Naive thymus-derived CD4-positive, alpha-beta T cell (primary cell): ENCODE data around the gene MALRD1. TPM values are rescaled to one million over a fixed set of nuclear protein-coding genes. Genes with fewer than 3 reads are reported as not detected.

Experiments
- ATAC-seq: fragments of 150-1000 bp; cut with Tn5 transposase; 2 replicates; pipeline ENCODE4 v1.10.0; 2021; ENCODE audit warnings: mild to moderate bottlenecking, moderate library complexity
- CTCF ChIA-PET: fragments of 350-600 bp; sonication (Branson Sonifier 250); formaldehyde crosslinking; loops from one replicate; lab custom pipeline; 2021; ENCODE audit warnings: antibody characterized with exemption; lab: Charles Lee
- POLR2A ChIA-PET: fragments of 350-600 bp; sonication (Branson Sonifier 250); formaldehyde crosslinking; loops from one replicate; lab custom pipeline; 2021; ENCODE audit warnings: antibody characterized with exemption, inconsistent platforms; lab: Charles Lee
- DNase-seq, 9 donors: peaks; one replicate each; pipeline versions ENCODE4 v3.0.0 to v3.0.0-alpha.2; 2020 to 2022; ENCODE audit warnings: mixed read lengths in 1 of 9
- H3K27ac ChIP-seq: one replicate; pipeline ENCODE4 v1.7.0; 2013; ENCODE audit warnings: mild to moderate bottlenecking, low read depth, low read length, moderate library complexity
- H3K27me3 ChIP-seq, 2 donors: one replicate each; pipeline ENCODE4 v1.7.0; 2013; ENCODE audit warnings: low read length in 2 of 2, mild to moderate bottlenecking in 2 of 2, moderate library complexity in 2 of 2; ENCODE audit not compliant: control insufficient read depth in 2 of 2, insufficient read depth in 2 of 2
- H3K36me3 ChIP-seq, 3 experiments: 1 replicate in 2 of 3; 2 replicates in 1 of 3; pipeline ENCODE4 v1.7.0; 2013; ENCODE audit warnings: low read length in 3 of 3, mild to moderate bottlenecking in 3 of 3, moderate library complexity in 1 of 3; ENCODE audit not compliant: insufficient read depth in 3 of 3, control insufficient read depth in 2 of 3
- H3K4me1 ChIP-seq, 2 donors: one replicate each; pipeline ENCODE4 v1.7.0; 2013; ENCODE audit warnings: low read length in 2 of 2, mild to moderate bottlenecking in 2 of 2, moderate library complexity in 1 of 2; ENCODE audit not compliant: control insufficient read depth in 2 of 2, insufficient read depth in 2 of 2
- H3K4me3 ChIP-seq: 2 replicates; pipeline ENCODE4 v1.7.0; 2013; ENCODE audit warnings: mild to moderate bottlenecking, low read length
- H3K9me3 ChIP-seq, 3 experiments: 1 replicate in 2 of 3; 2 replicates in 1 of 3; pipeline ENCODE4 v1.7.0; 2013; ENCODE audit warnings: low read length in 3 of 3; ENCODE audit not compliant: control insufficient read depth in 2 of 3
- H3K27ac Mint-ChIP-seq, 9 donors: one replicate each; pipeline ENCODE4 v1.8.0; 2020 to 2022; ENCODE audit warnings: mixed read lengths in 9 of 9, mild to moderate bottlenecking in 8 of 9, moderate library complexity in 5 of 9, inconsistent platforms in 2 of 9
- H3K27me3 Mint-ChIP-seq, 5 donors: one replicate each; pipeline ENCODE4 v1.8.0; 2021 to 2022; ENCODE audit warnings: mixed read lengths in 5 of 5, mild to moderate bottlenecking in 1 of 5
- H3K36me3 Mint-ChIP-seq, 5 donors: one replicate each; pipeline ENCODE4 v1.8.0; 2020 to 2022; ENCODE audit warnings: mixed read lengths in 5 of 5, mild to moderate bottlenecking in 3 of 5, inconsistent platforms in 1 of 5
- H3K4me1 Mint-ChIP-seq, 7 donors: one replicate each; pipeline ENCODE4 v1.8.0; 2020 to 2022; ENCODE audit warnings: mixed read lengths in 7 of 7, mild to moderate bottlenecking in 3 of 7, inconsistent platforms in 1 of 7
- H3K4me3 Mint-ChIP-seq, 10 donors: one replicate each; pipeline ENCODE4 v1.8.0; 2020 to 2022; ENCODE audit warnings: mild to moderate bottlenecking in 10 of 10, mixed read lengths in 10 of 10, moderate library complexity in 6 of 10, inconsistent platforms in 2 of 10
- H3K9me3 Mint-ChIP-seq, 11 donors: one replicate each; pipeline ENCODE4 v1.8.0; 2020 to 2022; ENCODE audit warnings: mixed read lengths in 11 of 11, mild to moderate bottlenecking in 4 of 11, inconsistent platforms in 1 of 11, moderate library complexity in 1 of 11
- intact Hi-C, 2 donors: fragments of 100-400 bp; cut with micrococcal nuclease; formaldehyde crosslinking; loops; one replicate each; pipeline ENCODE4 v1.15.1; 2023
- polyA plus RNA-seq, 2 donors: library from polyadenylated mRNA; unstranded; fragments of 300-500 nt; fragmentation: Illumina TruSeq; gene quantifications; one replicate each; pipeline ENCODE4 v1.2.3, GENCODE V29; 2021
- total RNA-seq, 6 experiments: library from RNA in 5 of 6; stranded (reverse) in 5 of 6; gene quantifications; 1 replicate in 5 of 6; 2 replicates in 1 of 6; pipeline ENCODE4 v1.2.3 and lab custom pipeline; 2021 to 2026

Gene MALRD1
- total and polyA plus RNA-seq, 7 experiments from 2014 or later, result 0.16 to 1.1 TPM; not detected in 5

GRCh38 chr10:19483421-19483820 is 434.8 kb downstream of the MALRD1 start:
- Mint-ChIP-seq H3K27me3 (no peaks in the 10 kb centered on the region), H3K36me3 (no peaks in the 10 kb centered on the region), H3K9me3 (peaks cover 0 to 13% (median 6%) of the 10 kb centered on the region in 11 donors), H3K27ac (no peak overlapping the region), H3K4me3 (no peak overlapping the region), H3K4me1 (no peaks in the 10 kb centered on the region)
- intact Hi-C loops, result no loop called here
- DNase-seq (no peak), ATAC-seq (no peak)
- no peak overlapping the region for H3K27ac ChIP-seq
- no peaks in the 10 kb centered on the region for H3K9me3 ChIP-seq
- H3K4me1 ChIP-seq, result no peaks in the 10 kb centered on the region
- H3K36me3 ChIP-seq, result no peaks in the 10 kb centered on the region
- no peak overlapping the region for H3K4me3 ChIP-seq
- ChIA-PET POLR2A (no interaction called here), CTCF (no interaction called here)
- no peaks in the 10 kb centered on the region for H3K27me3 ChIP-seq

DNA sequence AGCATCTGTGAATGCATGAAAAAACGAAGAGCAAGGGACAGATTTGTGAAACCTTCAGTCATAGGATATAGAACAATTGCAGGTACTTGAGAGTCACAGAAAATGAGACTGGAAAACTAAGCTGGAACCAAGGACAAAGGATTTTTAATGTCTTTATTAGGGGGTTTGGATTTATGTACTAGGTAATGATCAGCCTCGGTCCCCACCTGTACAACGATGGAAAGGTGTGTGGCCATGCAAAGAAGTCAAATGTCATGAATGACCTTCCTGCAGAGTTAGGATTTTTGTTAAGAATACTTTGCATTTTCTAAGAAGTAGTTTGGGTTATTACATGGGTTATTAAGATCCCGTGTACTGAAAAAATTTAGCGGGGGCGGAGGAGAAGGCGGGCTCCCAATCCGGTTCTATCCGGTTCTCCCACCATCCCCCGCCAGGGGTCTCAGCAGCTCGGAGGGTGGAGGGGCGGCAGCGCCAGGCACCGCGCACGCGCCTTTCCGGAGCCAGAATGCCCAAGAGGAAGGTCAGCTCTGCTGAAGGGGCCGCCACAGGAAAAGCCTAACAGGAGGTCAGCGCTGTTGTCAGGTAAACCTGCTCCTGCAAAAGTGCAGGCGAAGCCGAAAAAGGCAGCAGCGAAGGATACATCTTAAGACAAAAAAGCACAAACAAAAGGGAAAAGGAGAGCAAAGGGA is 440.1 kb downstream of the MALRD1 start:
- ATAC-seq (no peak), DNase-seq (no peak)
- Histone ChIP-seq H3K27ac (no peak overlapping the region), H3K27me3 (no peaks in the 10 kb centered on the region), H3K9me3 (no peaks in the 10 kb centered on the region), H3K4me1 (no peaks in the 10 kb centered on the region), H3K4me3 (no peak overlapping the region), H3K36me3 (no peaks in the 10 kb centered on the region)
- H3K4me3 Mint-ChIP-seq, result peak overlapping the region in 2 of 10 donors; percentile 0 to 6
- peak overlapping the region in 1 of 9 donors; percentile 23 for H3K27ac Mint-ChIP-seq
- peaks cover 0 to 11% (median 2%) of the 10 kb centered on the region in 11 donors for H3K9me3 Mint-ChIP-seq
- POLR2A ChIA-PET, result no interaction called here
- H3K36me3 Mint-ChIP-seq, result no peaks in the 10 kb centered on the region
- H3K27me3 Mint-ChIP-seq, result no peaks in the 10 kb centered on the region
- CTCF ChIA-PET, result no interaction called here
- intact Hi-C loops, result no loop called here
- no peaks in the 10 kb centered on the region for H3K4me1 Mint-ChIP-seq

DNA sequence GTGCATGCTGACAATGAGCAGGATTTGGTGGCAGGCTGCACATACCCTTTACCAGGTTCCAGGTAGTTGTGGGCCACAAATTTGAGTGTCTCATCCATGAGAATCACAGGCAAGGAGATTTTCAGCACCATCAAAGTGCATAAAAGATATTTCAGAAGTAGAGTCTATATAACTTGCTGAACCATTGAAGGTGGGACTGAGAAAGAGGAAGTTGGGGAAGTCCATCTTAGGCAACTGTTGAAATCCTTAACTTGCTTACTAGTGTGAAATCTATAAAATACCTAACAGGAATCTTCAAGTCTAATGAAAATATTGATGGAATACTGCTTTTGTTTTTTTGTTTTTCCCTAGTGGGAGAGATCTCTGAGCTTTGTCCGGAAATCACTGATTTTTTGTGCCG is 442.6 kb downstream of the MALRD1 start:
- Histone ChIP-seq H3K9me3 (no peaks in the 10 kb centered on the region), H3K36me3 (no peaks in the 10 kb centered on the region), H3K4me3 (no peak overlapping the region), H3K4me1 (no peaks in the 10 kb centered on the region), H3K27ac (no peak overlapping the region), H3K27me3 (no peaks in the 10 kb centered on the region)
- ChIA-PET POLR2A (no interaction called here), CTCF (no interaction called here)
- ATAC-seq (no peak), DNase-seq (no peak)
- H3K27me3 Mint-ChIP-seq, result no peaks in the 10 kb centered on the region
- no peak overlapping the region for H3K4me3 Mint-ChIP-seq
- no peaks in the 10 kb centered on the region for H3K4me1 Mint-ChIP-seq
- H3K9me3 Mint-ChIP-seq, result peaks cover 0 to 10% (median 4%) of the 10 kb centered on the region in 11 donors
- H3K36me3 Mint-ChIP-seq, result no peaks in the 10 kb centered on the region
- H3K27ac Mint-ChIP-seq, result no peak overlapping the region
- intact Hi-C loops, result no loop called here

- H3K4me3 Mint-ChIP-seq, result no peak overlapping the region
- no peak overlapping the region for H3K27ac ChIP-seq
- H3K4me3 ChIP-seq, result no peak overlapping the region
- H3K9me3 ChIP-seq, result no peaks in the 10 kb centered on the region
- no peak for ATAC-seq
- ChIA-PET POLR2A (no interaction called here), CTCF (interaction anchor here (0.5 kb wide), 1 partner anchor 906 kb away, joined by 4 read pairs; no protein-coding TSS in a partner anchor)
- H3K9me3 Mint-ChIP-seq, result peaks cover 0 to 9% (median 3%) of the 10 kb centered on the region in 11 donors
- H3K36me3 Mint-ChIP-seq, result no peaks in the 10 kb centered on the region
- H3K4me1 Mint-ChIP-seq, result no peaks in the 10 kb centered on the region
- DNase-seq, result no peak
- H3K27ac Mint-ChIP-seq, result no peak overlapping the region
- intact Hi-C loops, result no loop called here
- no peaks in the 10 kb centered on the region for H3K36me3 ChIP-seq
- H3K4me1 ChIP-seq, result no peaks in the 10 kb centered on the region
- no peaks in the 10 kb centered on the region for H3K27me3 ChIP-seq
- H3K27me3 Mint-ChIP-seq, result no peaks in the 10 kb centered on the region
Measured at GRCh38 chr10:19493917-19494316, 445.3 kb downstream of the MALRD1 start.

DNA sequence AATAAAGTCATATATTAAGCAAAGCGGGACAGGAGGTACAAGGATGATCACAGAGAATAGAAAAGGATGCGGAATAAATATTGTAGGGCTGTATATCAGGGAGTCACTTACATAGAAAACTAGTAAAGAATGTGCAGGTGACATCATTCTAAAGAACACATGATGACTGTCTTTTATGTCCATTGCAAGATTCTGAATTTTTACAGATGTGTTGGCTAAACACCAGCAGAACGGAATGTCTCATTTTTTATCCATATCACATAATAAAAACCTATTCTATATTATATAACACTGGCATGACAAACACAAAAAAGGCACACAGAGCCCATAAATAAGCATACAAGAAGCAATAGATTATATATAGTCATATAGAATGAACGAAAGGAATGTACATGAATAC is 448.4 kb downstream of the MALRD1 start:
- Histone ChIP-seq H3K36me3 (no peaks in the 10 kb centered on the region), H3K27me3 (no peaks in the 10 kb centered on the region), H3K27ac (no peak overlapping the region), H3K4me3 (no peak overlapping the region), H3K4me1 (no peaks in the 10 kb centered on the region), H3K9me3 (no peaks in the 10 kb centered on the region)
- DNase-seq (no peak), ATAC-seq (no peak)
- ChIA-PET POLR2A (no interaction called here), CTCF (no interaction called here)
- no peaks in the 10 kb centered on the region for H3K36me3 Mint-ChIP-seq
- H3K4me1 Mint-ChIP-seq, result no peaks in the 10 kb centered on the region
- no peak overlapping the region for H3K4me3 Mint-ChIP-seq
- H3K9me3 Mint-ChIP-seq, result peaks cover 0 to 9% (median 1%) of the 10 kb centered on the region in 11 donors
- intact Hi-C loops, result no loop called here
- no peak overlapping the region for H3K27ac Mint-ChIP-seq
- H3K27me3 Mint-ChIP-seq, result no peaks in the 10 kb centered on the region

- Histone ChIP-seq H3K27ac (no peak overlapping the region), H3K9me3 (no peaks in the 10 kb centered on the region), H3K4me1 (no peaks in the 10 kb centered on the region), H3K36me3 (no peaks in the 10 kb centered on the region), H3K4me3 (no peak overlapping the region), H3K27me3 (no peaks in the 10 kb centered on the region)
- H3K9me3 Mint-ChIP-seq, result peaks cover 0 to 9% (median 0%) of the 10 kb centered on the region in 11 donors
- CTCF ChIA-PET, result no interaction called here
- H3K27me3 Mint-ChIP-seq, result no peaks in the 10 kb centered on the region
- no peaks in the 10 kb centered on the region for H3K36me3 Mint-ChIP-seq
- ATAC-seq, result no peak
- intact Hi-C loops, result no loop called here
- no peak for DNase-seq
- H3K4me3 Mint-ChIP-seq, result no peak overlapping the region
- no peak overlapping the region for H3K27ac Mint-ChIP-seq
- no peaks in the 10 kb centered on the region for H3K4me1 Mint-ChIP-seq
- POLR2A ChIA-PET, result no interaction called here
Measured at GRCh38 chr10:19498393-19499290, 450.0 kb downstream of the MALRD1 start.
